Lower leg skin (tissue), 4 donors: ENCODE results near the gene SFMBT2. TPM values are rescaled to one million over a fixed set of nuclear protein-coding genes. Genes with fewer than 3 reads are reported as not detected.

Source experiments
- DNase-seq, 2 donors: peaks; one replicate each; pipeline ENCODE4 v3.0.0-alpha.2; 2019; ENCODE audit warnings: low spot score in 2 of 2
- H3K4me3 ChIP-seq: fragments of 200-600 bp; sonication (generic); 2 replicates; pipeline ENCODE4 v1.5.1; 2017; ENCODE audit warnings: mild to moderate bottlenecking, low read depth; ENCODE audit not compliant: poor library complexity, severe bottlenecking
- CTCF ChIP-seq, 3 donors: fragments of 450-650 bp; IDR thresholded peaks; one replicate each; pipeline ENCODE4 v1.5.1; 2016; ENCODE audit warnings: antibody characterized with exemption in 3 of 3, mild to moderate bottlenecking in 3 of 3, moderate library complexity in 2 of 3
- POLR2A ChIP-seq, 2 donors: fragments of 450-650 bp; IDR thresholded peaks; one replicate each; pipeline ENCODE4 v1.6.1; 2016 to 2017; ENCODE audit warnings: antibody characterized with exemption in 2 of 2, mild to moderate bottlenecking in 1 of 2, moderate library complexity in 1 of 2
- WGBS, 2 donors: methylation state at CpG; one replicate each; pipeline ENCODE4 v1.1.5; 2018; 5-methylcytosine and 5-hydroxymethylcytosine counted together
- intact Hi-C: fragments of 100-400 bp; cut with DNase I; formaldehyde crosslinking; loops from one replicate; pipeline ENCODE4 v1.15.0; 2023; ENCODE audit warnings: low total_unique reads
- total RNA-seq, 4 donors: library from RNA; depleted of rRNA; stranded (reverse); fragments of >200 nt; gene quantifications; one replicate each; pipeline ENCODE4 v1.1.0, GENCODE V29; 2016

SFMBT2 gene
- total RNA-seq, 4 donors from 2014 or later = 0.42 to 3.3 (median 1.9) TPM

- TF ChIP-seq CTCF (IDR thresholded peaks at IDR 0.05) (no peak), POLR2A (IDR thresholded peaks at IDR 0.05) (no peak)
- DNase-seq = no peak
- intact Hi-C loops = no loop called here
- H3K4me3 ChIP-seq = no peak overlapping the region
- 79 to 80% methylated on average over 3 of the region's 3 CpGs for WGBS, 2 donors
These were observed 257.9 kb downstream of the SFMBT2 start for GRCh38 chr10:7152982-7153381.

- WGBS, 2 donors = 79 to 85% methylated on average over 2 of the region's 2 CpGs
- no peak overlapping the region for H3K4me3 ChIP-seq
- no peak for DNase-seq
- no peak for TF ChIP-seq CTCF (IDR thresholded peaks at IDR 0.05)
- intact Hi-C loops = no loop called here
These were observed 258.5 kb downstream of the SFMBT2 start for GRCh38 chr10:7152341-7152740.

- no peak for TF ChIP-seq CTCF (IDR thresholded peaks at IDR 0.05)
- no peak for TF ChIP-seq POLR2A (IDR thresholded peaks at IDR 0.05)
- intact Hi-C loops = no loop called here
- no peak overlapping the region for H3K4me3 ChIP-seq
- DNase-seq = no peak
- 85% methylated on average over 4 of the region's 4 CpGs for WGBS, 2 donors
These were observed 259.3 kb downstream of the SFMBT2 start for GRCh38 chr10:7151538-7151937.

- WGBS, 2 donors = 77 to 85% methylated on average over 4 of the region's 4 CpGs
These were observed 260.5 kb downstream of the SFMBT2 start for GRCh38 chr10:7150349-7150748.

GRCh38 chr10:7146189-7146588 lies 264.6 kb downstream of the SFMBT2 start:
- no peak overlapping the region for H3K4me3 ChIP-seq
- no peak for TF ChIP-seq POLR2A (IDR thresholded peaks at IDR 0.05)
- TF ChIP-seq CTCF (IDR thresholded peaks at IDR 0.05) = no peak
- no peak for DNase-seq
- intact Hi-C loops = no loop called here
- WGBS, 2 donors = 79 to 82% methylated on average over 3 of the region's 3 CpGs

More at GRCh38 chr10:7150349-7150748, 260.5 kb downstream of the SFMBT2 start:
- H3K4me3 ChIP-seq = no peak overlapping the region
- intact Hi-C loops = no loop called here
- no peak for TF ChIP-seq CTCF (IDR thresholded peaks at IDR 0.05)
- TF ChIP-seq POLR2A (IDR thresholded peaks at IDR 0.05) = no peak
- no peak for DNase-seq

GRCh38 chr10:7136016-7136415 lies 274.8 kb downstream of the SFMBT2 start:
- TF ChIP-seq POLR2A (IDR thresholded peaks at IDR 0.05) = no peak
- TF ChIP-seq CTCF (IDR thresholded peaks at IDR 0.05) = no peak
- DNase-seq = no peak
- intact Hi-C loops = no loop called here
- 53 to 58% methylated on average over 5 of the region's 5 CpGs for WGBS, 2 donors
- H3K4me3 ChIP-seq = no peak overlapping the region
